CD14-positive monocyte (primary cell): ENCODE results near the gene HDAC4. TPM values are rescaled to one million over a fixed set of nuclear protein-coding genes. Genes with fewer than 3 reads are reported as not detected.

Experiments used
- DNase-seq, 3 donors: peaks; one replicate each; pipeline ENCODE4 v3.0.0-alpha.2; 2011 to 2022
- H2AFZ ChIP-seq: 2 replicates; pipeline ENCODE4 v1.6.0; 2012; ENCODE audit warnings: mild to moderate bottlenecking, low read depth, low read length, inconsistent platforms; ENCODE audit not compliant: insufficient read depth, poor library complexity, severe bottlenecking
- H3K27ac ChIP-seq, 2 donors: 1 replicate in 1 of 2; 2 replicates in 1 of 2; pipeline ENCODE4 v1.5.1; 2012 to 2013; ENCODE audit warnings: low read length in 2 of 2, control low read depth in 1 of 2, inconsistent platforms in 1 of 2, low read depth in 1 of 2, mild to moderate bottlenecking in 1 of 2
- H3K27me3 ChIP-seq, 2 donors: one replicate each; pipeline versions ENCODE4 v1.6.0 to v1.6.1; 2011 to 2013; ENCODE audit warnings: low read length in 2 of 2; ENCODE audit not compliant: control insufficient read depth in 2 of 2, insufficient read depth in 2 of 2
- H3K36me3 ChIP-seq, 2 donors: replicated peaks in 1 of 2; 1 replicate in 1 of 2; 2 replicates in 1 of 2; pipeline versions ENCODE4 v1.5.1 to v1.6.1; 2012 to 2013; ENCODE audit warnings: low read length in 2 of 2, control low read depth in 1 of 2, inconsistent platforms in 1 of 2, mild to moderate bottlenecking in 1 of 2; ENCODE audit not compliant: insufficient read depth in 2 of 2, control insufficient read depth in 1 of 2
- H3K4me1 ChIP-seq, 2 donors: 1 replicate in 1 of 2; 2 replicates in 1 of 2; pipeline versions ENCODE4 v1.5.1 to v1.6.1; 2012 to 2013; ENCODE audit warnings: low read length in 2 of 2, control low read depth in 1 of 2, inconsistent platforms in 1 of 2, mild to moderate bottlenecking in 1 of 2, moderate library complexity in 1 of 2; ENCODE audit not compliant: insufficient read depth in 2 of 2, control insufficient read depth in 1 of 2
- H3K4me2 ChIP-seq: replicated peaks from 2 replicates; pipeline ENCODE3; 2012; ENCODE audit warnings: low read length, moderate library complexity, mild to moderate bottlenecking; ENCODE audit not compliant: poor library complexity, severe bottlenecking; ENCODE audit errors: extremely low read depth
- H3K4me3 ChIP-seq, 3 experiments: fragments of 200-600 bp in 1 of 3; sonication (generic) in 1 of 3; replicated peaks in 1 of 3; 1 replicate in 2 of 3; 2 replicates in 1 of 3; pipeline ENCODE4 v1.5.1; 2011 to 2013; ENCODE audit warnings: low read length in 3 of 3, mild to moderate bottlenecking in 3 of 3, control low read depth in 2 of 3, low read depth in 2 of 3, inconsistent platforms in 1 of 3, moderate library complexity in 1 of 3
- H3K79me2 ChIP-seq: 2 replicates; pipeline ENCODE4 v1.6.0; 2012; ENCODE audit warnings: mild to moderate bottlenecking, control low read depth, inconsistent platforms, low read length, moderate library complexity; ENCODE audit not compliant: insufficient read depth
- H3K9ac ChIP-seq: 2 replicates; pipeline ENCODE4 v1.6.0; 2017; ENCODE audit warnings: low read length, mild to moderate bottlenecking; ENCODE audit not compliant: insufficient read depth, poor library complexity, severe bottlenecking
- H3K9me3 ChIP-seq, 2 donors: replicated peaks in 1 of 2; 1 replicate in 1 of 2; 2 replicates in 1 of 2; pipeline versions ENCODE4 v1.5.1 to v1.6.1; 2012 to 2013; ENCODE audit warnings: low read length in 2 of 2, control low read depth in 1 of 2; ENCODE audit not compliant: control insufficient read depth in 1 of 2, insufficient read depth in 1 of 2
- H4K20me1 ChIP-seq: 2 replicates; pipeline ENCODE4 v1.6.0; 2012; ENCODE audit warnings: mild to moderate bottlenecking, low read length, control low read depth, moderate library complexity; ENCODE audit not compliant: insufficient read depth
- H3K27ac Mint-ChIP-seq, 7 donors: one replicate each; pipeline ENCODE4 v1.8.0; 2020; ENCODE audit warnings: mild to moderate bottlenecking in 7 of 7, mixed read lengths in 7 of 7, moderate library complexity in 6 of 7, inconsistent platforms in 2 of 7
- H3K27me3 Mint-ChIP-seq, 3 donors: one replicate each; pipeline ENCODE4 v1.8.0; 2021 to 2022; ENCODE audit warnings: low read depth in 3 of 3, mild to moderate bottlenecking in 3 of 3, mixed read lengths in 3 of 3, moderate library complexity in 3 of 3, inconsistent platforms in 1 of 3
- H3K36me3 Mint-ChIP-seq, 2 donors: one replicate each; pipeline ENCODE4 v1.8.0; 2020; ENCODE audit warnings: mixed read lengths in 2 of 2, inconsistent platforms in 1 of 2, mild to moderate bottlenecking in 1 of 2
- H3K4me1 Mint-ChIP-seq: one replicate; pipeline ENCODE4 v1.8.0; 2020; ENCODE audit warnings: mild to moderate bottlenecking, mixed read lengths
- H3K4me3 Mint-ChIP-seq, 2 donors: one replicate each; pipeline ENCODE4 v1.8.0; 2020; ENCODE audit warnings: mild to moderate bottlenecking in 2 of 2, mixed read lengths in 2 of 2, moderate library complexity in 1 of 2
- H3K9me3 Mint-ChIP-seq, 7 donors: one replicate each; pipeline ENCODE4 v1.8.0; 2020 to 2022; ENCODE audit warnings: mixed read lengths in 7 of 7, mild to moderate bottlenecking in 6 of 7, moderate library complexity in 6 of 7, inconsistent platforms in 2 of 7
- WGBS: methylation state at CpG from one replicate; pipeline ENCODE4 v1.1.5; 2013; ENCODE audit warnings: missing lambda C conversion rate; ENCODE audit not compliant: insufficient coverage; 5-methylcytosine and 5-hydroxymethylcytosine counted together
- intact Hi-C, 2 donors: fragments of 100-400 bp; cut with micrococcal nuclease; formaldehyde crosslinking; loops; one replicate each; pipeline versions ENCODE4 v1.15.0 to v1.15.1; 2023
- polyA plus RNA-seq, 3 donors: library from polyadenylated mRNA; depleted of rRNA in 1 of 3; unstranded in 2 of 3; stranded (reverse) in 1 of 3; fragments of 300-500 nt in 2 of 3; fragments of >200 nt in 1 of 3; fragmentation: Illumina TruSeq in 2 of 3; gene quantifications; 1 replicate in 2 of 3; 2 replicates in 1 of 3; pipeline ENCODE4 v1.2.3, GENCODE V29; 2012 to 2021
- TF ChIP-seq, protein P1 (sequence below): fragments of 200-600 bp; IDR thresholded peaks from one replicate; pipeline ENCODE4 v1.8.0; 2022; ENCODE audit warnings: antibody characterized with exemption, mild to moderate bottlenecking

HDAC4 gene
- polyA plus RNA-seq, 3 donors: 3.3 to 23.0 (median 4.5) TPM

- TF ChIP-seq, protein P1, sequence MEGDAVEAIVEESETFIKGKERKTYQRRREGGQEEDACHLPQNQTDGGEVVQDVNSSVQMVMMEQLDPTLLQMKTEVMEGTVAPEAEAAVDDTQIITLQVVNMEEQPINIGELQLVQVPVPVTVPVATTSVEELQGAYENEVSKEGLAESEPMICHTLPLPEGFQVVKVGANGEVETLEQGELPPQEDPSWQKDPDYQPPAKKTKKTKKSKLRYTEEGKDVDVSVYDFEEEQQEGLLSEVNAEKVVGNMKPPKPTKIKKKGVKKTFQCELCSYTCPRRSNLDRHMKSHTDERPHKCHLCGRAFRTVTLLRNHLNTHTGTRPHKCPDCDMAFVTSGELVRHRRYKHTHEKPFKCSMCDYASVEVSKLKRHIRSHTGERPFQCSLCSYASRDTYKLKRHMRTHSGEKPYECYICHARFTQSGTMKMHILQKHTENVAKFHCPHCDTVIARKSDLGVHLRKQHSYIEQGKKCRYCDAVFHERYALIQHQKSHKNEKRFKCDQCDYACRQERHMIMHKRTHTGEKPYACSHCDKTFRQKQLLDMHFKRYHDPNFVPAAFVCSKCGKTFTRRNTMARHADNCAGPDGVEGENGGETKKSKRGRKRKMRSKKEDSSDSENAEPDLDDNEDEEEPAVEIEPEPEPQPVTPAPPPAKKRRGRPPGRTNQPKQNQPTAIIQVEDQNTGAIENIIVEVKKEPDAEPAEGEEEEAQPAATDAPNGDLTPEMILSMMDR: no peak
- Mint-ChIP-seq H3K4me3 (peak overlapping the region in 1 of 2 donors; percentile 35), H3K36me3 (peaks cover 22 to 24% of the 10 kb centered on the region in 2 donors), H3K9me3 (no peaks in the 10 kb centered on the region), H3K27ac (peak overlapping the region in 1 of 7 donors; percentile 5), H3K4me1 (peaks cover 13% of the 10 kb centered on the region), H3K27me3 (no peaks in the 10 kb centered on the region)
- H3K27me3 ChIP-seq: no peaks in the 10 kb centered on the region
- intact Hi-C loops: no loop called here
- H2AFZ ChIP-seq: no peak overlapping the region
- no peak overlapping the region for H3K4me3 ChIP-seq
- WGBS: 97% methylated on average over 21 of the region's 24 CpGs
- H3K79me2 ChIP-seq: peaks cover 95% of the 10 kb centered on the region
- H3K36me3 ChIP-seq: peaks cover 3 to 18% of the 10 kb centered on the region in 2 donors
- H3K4me1 ChIP-seq: peaks cover 0 to 5% of the 10 kb centered on the region in 2 donors
- DNase-seq: no peak
- no peak overlapping the region for H3K27ac ChIP-seq
- no peaks in the 10 kb centered on the region for H3K9me3 ChIP-seq
- H4K20me1 ChIP-seq: peaks cover 6% of the 10 kb centered on the region
- no peak overlapping the region for H3K9ac ChIP-seq
- no peak overlapping the region for H3K4me2 ChIP-seq
Observed at GRCh38 chr2:239331560-239331959, 69.3 kb downstream of the HDAC4 start.

- DNase-seq: no peak
- Histone ChIP-seq H4K20me1 (peaks cover 6% of the 10 kb centered on the region), H3K27me3 (no peaks in the 10 kb centered on the region), H2AFZ (no peak overlapping the region), H3K79me2 (peaks cover 97% of the 10 kb centered on the region), H3K4me1 (peaks cover 0 to 5% of the 10 kb centered on the region in 2 donors), H3K4me3 (no peak overlapping the region), H3K9ac (no peak overlapping the region), H3K36me3 (peaks cover 3 to 15% of the 10 kb centered on the region in 2 donors), H3K4me2 (no peak overlapping the region), H3K9me3 (no peaks in the 10 kb centered on the region), H3K27ac (peak overlapping the region in 1 of 2 donors; percentile 20)
- Mint-ChIP-seq H3K36me3 (peaks cover 26% of the 10 kb centered on the region in 2 donors), H3K9me3 (no peaks in the 10 kb centered on the region), H3K27ac (peak overlapping the region in 1 of 7 donors; percentile 21), H3K4me3 (no peak overlapping the region), H3K4me1 (peaks cover 13% of the 10 kb centered on the region), H3K27me3 (no peaks in the 10 kb centered on the region)
- TF ChIP-seq, protein P1: no peak
- intact Hi-C loops: no loop called here
- 94% methylated on average over 12 of the region's 14 CpGs for WGBS
Observed at GRCh38 chr2:239330836-239331235, 70.0 kb downstream of the HDAC4 start.
